ENCODE data around the gene SCFD2. TPM values are rescaled to one million over a fixed set of nuclear protein-coding genes. Genes with fewer than 3 reads are reported as not detected.

SCFD2 gene
- polyA plus RNA-seq, 1 donor from 2014 or later = 5.0 TPM

GRCh38 chr4:53128231-53128630 lies 237.6 kb downstream of the SCFD2 start:
- no peaks in the 10 kb centered on the region for H4K20me1 ChIP-seq (ENCODE audit: insufficient read depth)

GRCh38 chr4:53127365-53127764 lies 238.5 kb downstream of the SCFD2 start:
- no peaks in the 10 kb centered on the region for H3K9me3 ChIP-seq (ENCODE audit: low read length)
- no peak overlapping the region for H2AFZ ChIP-seq (ENCODE audit: low read depth, low read length)
- H3K27me3 ChIP-seq (ENCODE audit: insufficient read depth, low read depth, low read length) = no peaks in the 10 kb centered on the region
- H3K4me2 ChIP-seq (ENCODE audit: low read length) = no peak overlapping the region
- no peaks in the 10 kb centered on the region for H3F3A ChIP-seq (ENCODE audit: insufficient read depth, low read length, poor library complexity, severe bottlenecking)
- no peaks in the 10 kb centered on the region for H3K36me3 ChIP-seq (ENCODE audit: insufficient read depth, low read length)
- no peak overlapping the region for H3K27ac ChIP-seq (ENCODE audit: low read length)
- no peak overlapping the region for H3K4me3 ChIP-seq (ENCODE audit: low read length)
- H3K9ac ChIP-seq (ENCODE audit: low read length) = no peak overlapping the region
- no peaks in the 10 kb centered on the region for H4K20me1 ChIP-seq (ENCODE audit: insufficient read depth)
- H3K9me2 ChIP-seq (ENCODE audit: insufficient read depth, low read length) = no peaks in the 10 kb centered on the region
- no peaks in the 10 kb centered on the region for H3K79me2 ChIP-seq (replicated peaks; ENCODE audit: insufficient read depth, low read length)
- TF ChIP-seq TAF1 (IDR thresholded peaks at IDR 0.05; ENCODE audit: low read depth) (no peak), POLR2AphosphoS5 (IDR thresholded peaks at IDR 0.05) (no peak), EZH2 (IDR thresholded peaks at IDR 0.05; ENCODE audit: borderline replicate concordance, insufficient read depth, low read length, poor library complexity, severe bottlenecking) (no peak), REST (IDR thresholded peaks at IDR 0.05; ENCODE audit: borderline replicate concordance) (no peak), SMC3 (conservative IDR thresholded peaks at IDR 0.05; ENCODE audit: poor library complexity) (no peak), CTCF (IDR thresholded peaks at IDR 0.05; ENCODE audit: poor library complexity, severe bottlenecking) (no peak), EP300 (conservative IDR thresholded peaks at IDR 0.05; ENCODE audit: poor library complexity, severe bottlenecking) (no peak)

More at GRCh38 chr4:53128231-53128630, 237.6 kb downstream of the SCFD2 start:
- Histone ChIP-seq H3K27ac (ENCODE audit: low read length) (no peak overlapping the region), H3K27me3 (ENCODE audit: insufficient read depth, low read depth, low read length) (no peaks in the 10 kb centered on the region), H3K9me2 (ENCODE audit: insufficient read depth, low read length) (no peaks in the 10 kb centered on the region), H3F3A (ENCODE audit: insufficient read depth, low read length, poor library complexity, severe bottlenecking) (no peaks in the 10 kb centered on the region), H3K9ac (ENCODE audit: low read length) (no peak overlapping the region), H3K79me2 (replicated peaks; ENCODE audit: insufficient read depth, low read length) (no peaks in the 10 kb centered on the region), H3K9me3 (ENCODE audit: low read length) (no peaks in the 10 kb centered on the region), H3K36me3 (ENCODE audit: insufficient read depth, low read length) (no peaks in the 10 kb centered on the region), H3K4me3 (ENCODE audit: low read length) (no peak overlapping the region), H2AFZ (ENCODE audit: low read depth, low read length) (no peak overlapping the region), H3K4me2 (ENCODE audit: low read length) (no peak overlapping the region)
- no peak for TF ChIP-seq MXI1 (conservative IDR thresholded peaks at IDR 0.05; ENCODE audit: poor library complexity, severe bottlenecking)
- no peak for TF ChIP-seq CTCF (IDR thresholded peaks at IDR 0.05; ENCODE audit: poor library complexity, severe bottlenecking)
- no peak for TF ChIP-seq SMC3 (conservative IDR thresholded peaks at IDR 0.05; ENCODE audit: poor library complexity)
- TF ChIP-seq EP300 (conservative IDR thresholded peaks at IDR 0.05; ENCODE audit: poor library complexity, severe bottlenecking) = no peak
- no peak for TF ChIP-seq EZH2 (IDR thresholded peaks at IDR 0.05; ENCODE audit: borderline replicate concordance, insufficient read depth, low read length, poor library complexity, severe bottlenecking)
- TF ChIP-seq REST (IDR thresholded peaks at IDR 0.05; ENCODE audit: borderline replicate concordance) = no peak
